Right forelimb (tissue), 1 donor: Measurements from ENCODE around the gene EIF2B1.

Experiments used
- DNase-seq: peaks from one replicate; pipeline ENCODE4 v3.0.0-alpha.2; 2018

EIF2B1 gene

DNA sequence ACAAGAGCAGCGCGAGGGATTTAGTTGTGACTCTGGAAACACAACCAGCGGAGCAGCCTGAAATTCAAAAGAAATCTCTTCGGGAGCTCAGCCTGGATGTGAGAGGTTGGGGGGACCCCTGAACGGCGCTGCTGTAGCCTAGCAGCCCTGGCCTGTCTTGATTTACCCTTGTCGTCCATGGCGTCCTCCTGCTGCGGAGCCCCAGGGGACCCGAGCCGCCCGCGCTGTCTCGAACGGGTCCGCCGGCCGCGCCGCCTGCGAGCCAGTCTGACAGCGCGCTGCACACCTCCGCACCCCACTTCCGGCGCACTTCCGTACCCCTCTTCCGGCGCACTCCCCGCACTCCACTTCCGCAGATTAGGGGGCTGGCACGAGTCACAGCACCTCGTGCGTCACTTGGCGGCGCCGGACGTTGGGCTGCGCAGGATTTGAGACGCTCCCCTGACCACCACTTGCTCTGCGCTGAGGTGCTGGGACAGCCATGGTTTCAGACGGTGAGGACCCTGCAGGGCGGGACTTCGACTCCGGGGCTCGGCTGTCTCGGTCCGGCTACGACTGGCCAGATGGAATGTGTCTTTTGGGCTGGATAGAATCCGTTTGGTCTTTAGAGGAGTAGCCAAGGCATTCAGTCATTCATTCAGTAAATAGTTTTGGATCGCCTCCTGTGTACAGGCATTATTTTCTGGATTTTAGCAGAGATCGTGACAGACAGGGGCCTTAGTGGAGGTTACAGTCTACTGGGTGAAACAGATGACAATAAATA lies at the start of gene EIF2B1, which contains the start of gene GTF2H3:
Gene EIF2B1, minus strand, starts transcription at position 308 of the 763 bp plus-strand sequence. Its CDS starts 129 bp downstream, at position 179.
Gene GTF2H3, plus strand, starts transcription at position 451 of the 763 bp plus-strand sequence. Its CDS starts 31 bp downstream, at position 482.
- peak; percentile 99 for DNase-seq

GRCh38 chr12:123681605-123682004 lies 48.1 kb upstream of the EIF2B1 start:
- DNase-seq = no peak

GRCh38 chr12:123678981-123679380 lies 45.5 kb upstream of the EIF2B1 start:
- no peak for DNase-seq

DNA sequence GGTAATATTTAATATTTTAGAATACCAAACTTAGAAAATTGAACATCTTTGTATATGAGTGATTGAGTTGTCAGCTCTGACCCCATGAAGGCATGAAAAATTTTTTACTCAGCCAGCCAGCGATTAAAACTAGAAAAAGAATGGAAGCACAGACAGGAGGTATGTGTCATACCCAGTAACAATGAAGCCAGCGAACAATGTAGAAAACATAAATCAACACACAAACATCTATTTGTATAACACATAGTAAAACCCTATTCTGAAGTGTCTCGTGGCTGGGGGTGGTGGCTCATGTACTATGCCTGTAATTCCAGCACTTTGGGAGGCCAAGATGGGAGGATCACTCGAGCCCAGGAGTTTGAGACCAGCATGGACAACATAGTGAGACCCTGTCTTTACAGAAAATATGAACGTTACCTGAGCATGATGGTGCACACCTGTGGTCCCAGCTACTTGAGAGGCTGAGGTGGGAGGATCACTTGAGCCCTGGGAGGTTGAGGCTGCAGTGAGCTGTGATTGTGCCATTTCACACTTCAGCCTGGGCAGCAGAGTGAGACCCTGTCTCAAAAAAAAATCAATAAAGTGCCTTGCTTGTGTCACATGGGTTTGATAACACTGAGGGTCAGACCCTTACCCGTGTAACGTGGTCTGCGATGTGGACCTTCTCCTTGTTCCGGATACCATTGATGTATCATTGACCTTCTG lies 43.3 kb upstream of the EIF2B1 start:
- DNase-seq = no peak

GRCh38 chr12:123675436-123675835 lies 42.0 kb upstream of the EIF2B1 start:
- no peak for DNase-seq

DNA sequence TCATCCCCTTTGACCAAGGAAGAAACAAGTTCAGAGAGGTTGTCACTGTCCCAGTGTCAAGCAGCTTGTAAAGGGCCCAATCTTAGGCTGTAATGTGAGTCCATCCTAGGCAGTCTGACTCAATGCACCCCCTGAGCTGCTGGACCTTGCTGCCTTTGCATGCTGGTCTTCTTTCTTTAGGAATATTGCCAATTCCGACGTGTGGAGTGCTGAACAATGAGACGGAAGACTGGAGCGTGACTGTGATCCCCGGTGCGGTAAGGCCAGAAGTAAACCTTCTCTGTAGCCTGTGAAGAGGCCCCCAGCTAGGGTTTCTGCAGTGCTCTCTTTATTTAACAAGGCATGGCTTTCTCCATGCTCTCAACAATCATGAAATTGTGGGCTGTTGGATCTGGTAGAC lies 38.4 kb upstream of the EIF2B1 start:
- no peak for DNase-seq

DNA sequence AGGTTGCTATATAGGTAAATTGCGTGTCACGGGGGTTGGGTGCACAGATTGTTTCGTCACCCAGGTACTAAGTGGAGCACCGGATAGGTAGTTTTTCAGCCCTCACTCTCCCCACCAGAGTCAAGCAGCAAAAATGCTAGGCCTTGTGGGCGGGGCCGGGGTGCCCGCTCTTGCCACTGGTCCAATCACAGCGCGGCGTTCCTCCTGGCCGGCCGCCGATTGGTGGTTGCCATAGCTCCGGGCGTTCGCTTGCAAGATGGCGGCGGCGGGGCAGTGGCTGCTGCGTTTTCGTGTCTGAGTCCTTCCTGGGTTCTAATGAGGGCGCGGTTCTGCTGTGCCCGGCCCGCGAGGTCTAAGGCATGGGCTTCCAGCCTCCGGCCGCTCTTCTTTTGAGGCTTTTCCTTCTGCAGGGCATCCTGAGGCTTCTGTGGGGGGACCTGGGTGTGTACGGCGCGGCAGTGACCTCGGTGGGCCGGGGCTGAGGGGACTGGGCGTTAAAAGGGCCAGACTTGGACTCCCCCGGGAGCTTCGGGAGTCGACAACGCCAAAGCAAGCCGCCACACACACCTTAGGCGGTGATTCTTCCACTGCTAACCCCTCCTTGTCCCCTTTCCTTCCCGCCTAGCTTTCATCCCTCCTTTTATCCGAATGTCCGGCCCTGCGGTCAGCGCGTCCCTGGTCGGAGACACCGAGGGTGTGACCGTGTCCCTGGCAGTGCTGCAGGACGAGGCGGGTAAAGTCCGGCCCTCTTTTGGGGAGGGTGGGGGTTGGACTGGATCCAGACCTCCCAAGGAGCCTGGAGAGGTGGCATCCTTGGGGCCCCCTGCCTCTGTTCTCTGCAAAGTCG lies 37.6 kb upstream of the EIF2B1 start, which contains the start of gene TCTN2:
Gene TCTN2, plus strand, starts transcription at position 232 of the 847 bp plus-strand sequence. Its CDS starts 128 bp downstream, at position 360.
- peak; percentile 97 for DNase-seq

GRCh38 chr12:123667771-123668170 lies 34.3 kb upstream of the EIF2B1 start:
- no peak for DNase-seq

- DNase-seq = no peak
Measured at GRCh38 chr12:123659996-123660727, 26.7 kb upstream of the EIF2B1 start.

DNA sequence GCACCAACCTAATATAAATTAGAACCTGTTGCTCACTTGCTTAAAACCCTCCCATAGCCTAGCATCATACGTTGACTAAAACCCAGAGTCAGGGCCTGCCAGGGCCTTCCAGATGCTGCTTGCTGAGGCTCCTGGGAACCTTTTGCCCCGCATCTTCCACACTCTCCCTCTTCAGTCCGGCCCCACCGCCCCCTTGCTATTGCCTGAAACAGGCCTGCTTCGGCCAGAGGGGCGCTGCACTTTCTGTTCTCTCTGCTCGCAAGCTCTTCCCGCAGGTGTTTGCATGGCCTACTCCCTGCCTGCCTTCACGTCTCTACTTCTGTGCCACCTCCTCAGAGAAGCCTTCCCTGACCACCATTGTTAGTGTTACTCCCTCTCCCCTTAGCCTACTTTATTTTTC lies 23.7 kb upstream of the EIF2B1 start:
- DNase-seq = no peak

- no peak for DNase-seq
Measured at GRCh38 chr12:123656392-123656791, 22.9 kb upstream of the EIF2B1 start.

DNA sequence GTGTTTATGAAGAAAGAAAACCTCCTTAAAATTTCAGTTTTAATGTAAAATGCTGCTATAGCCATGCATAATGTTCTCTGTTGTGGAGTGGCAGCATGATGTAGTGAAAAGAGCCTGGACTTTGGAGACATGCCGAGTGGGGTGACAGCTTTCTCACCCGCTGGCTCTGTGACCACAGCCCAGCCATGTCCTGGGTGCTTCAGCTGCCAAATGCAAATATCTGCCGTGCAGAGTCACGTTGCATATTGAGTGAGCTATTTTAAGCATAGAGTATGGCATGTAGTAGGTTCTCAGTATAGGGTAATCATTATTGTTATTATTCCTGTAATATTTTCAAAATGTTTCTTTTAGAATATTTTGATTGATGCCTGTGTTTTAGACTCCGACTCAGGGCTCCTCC lies 21.9 kb upstream of the EIF2B1 start:
- no peak for DNase-seq

DNA sequence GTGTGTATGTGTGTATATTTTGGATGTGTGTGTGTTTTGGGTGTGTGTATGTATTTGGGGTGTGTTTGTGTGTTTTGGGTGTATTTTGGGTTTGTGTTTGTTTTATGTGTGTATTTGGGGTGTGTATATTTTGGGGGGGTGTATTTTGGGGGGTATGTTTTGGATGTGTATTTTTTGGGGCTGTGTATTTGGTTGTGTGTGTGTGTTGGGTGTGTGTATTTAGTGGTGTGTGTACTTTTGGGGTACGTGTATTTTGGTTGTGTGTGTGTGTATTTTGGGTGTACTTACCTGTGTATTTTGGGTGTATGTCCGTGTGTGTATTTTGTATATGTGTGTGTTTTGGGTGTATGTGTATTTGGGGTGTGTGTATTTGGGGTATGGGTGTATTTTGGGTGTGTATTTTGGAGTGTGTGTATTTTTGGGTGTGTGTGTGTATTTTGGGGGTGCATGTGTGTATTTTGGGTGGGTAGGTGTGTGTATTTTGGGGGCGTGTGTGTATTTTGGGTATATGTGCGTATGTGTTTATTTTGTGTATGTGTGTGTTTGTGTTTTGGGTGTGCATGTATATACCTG lies 20.7 kb upstream of the EIF2B1 start:
- DNase-seq = no peak

- DNase-seq = no peak
Measured at GRCh38 chr12:123648401-123648800, 14.9 kb upstream of the EIF2B1 start.

- DNase-seq = no peak
Measured at GRCh38 chr12:123645878-123646277, 12.4 kb upstream of the EIF2B1 start.

- no peak for DNase-seq
Measured at GRCh38 chr12:123645380-123645779, 11.9 kb upstream of the EIF2B1 start.

GRCh38 chr12:123643911-123644310 lies 10.4 kb upstream of the EIF2B1 start:
- no peak for DNase-seq

- DNase-seq = no peak
Measured at GRCh38 chr12:123634142-123634561, 666 bp upstream of the EIF2B1 start.

GRCh38 chr12:123621619-123622530 lies 11.6 kb downstream of the EIF2B1 start:
- DNase-seq = no peak

DNA sequence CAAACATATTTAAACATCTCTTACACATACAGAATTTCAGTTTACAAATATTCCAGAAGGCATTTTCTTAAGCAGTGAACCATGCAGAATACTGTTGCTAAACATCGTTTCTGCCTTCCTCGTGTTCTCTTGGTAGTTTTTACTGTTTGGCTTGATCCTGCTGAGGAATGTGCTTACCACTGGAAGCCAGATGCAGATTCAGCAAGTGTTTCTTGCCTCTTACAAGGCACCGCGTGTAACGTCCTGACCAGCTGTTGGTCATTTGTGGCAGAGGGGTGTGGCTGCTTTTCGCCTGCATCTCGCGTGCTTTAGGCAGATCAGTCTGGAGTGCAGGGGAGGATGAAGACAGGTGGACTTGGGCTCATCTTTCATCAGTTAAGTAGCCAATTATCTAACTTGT lies 12.4 kb downstream of the EIF2B1 start:
- DNase-seq = no peak

- no peak for DNase-seq
Measured at GRCh38 chr12:123617580-123617979, 15.9 kb downstream of the EIF2B1 start.
